GM12875 (cell line): ENCODE measurements around the gene SPTBN5.

Source experiments
- H3K4me3 ChIP-seq: one replicate; pipeline ENCODE4 v1.5.1; 2011; ENCODE audit warnings: low read depth, low read length, control low read depth
- TF ChIP-seq, protein P1 (sequence below): IDR thresholded peaks from 2 replicates; pipeline ENCODE4 v1.5.1; 2011; ENCODE audit warnings: low read depth, mild to moderate bottlenecking, control low read depth, inconsistent platforms, low read length, moderate library complexity, borderline replicate concordance; ENCODE audit not compliant: insufficient read depth

The SPTBN5 gene

GRCh38 chr15:41825572-41826535 lies 68.0 kb downstream of the SPTBN5 start:
- TF ChIP-seq, protein P1, sequence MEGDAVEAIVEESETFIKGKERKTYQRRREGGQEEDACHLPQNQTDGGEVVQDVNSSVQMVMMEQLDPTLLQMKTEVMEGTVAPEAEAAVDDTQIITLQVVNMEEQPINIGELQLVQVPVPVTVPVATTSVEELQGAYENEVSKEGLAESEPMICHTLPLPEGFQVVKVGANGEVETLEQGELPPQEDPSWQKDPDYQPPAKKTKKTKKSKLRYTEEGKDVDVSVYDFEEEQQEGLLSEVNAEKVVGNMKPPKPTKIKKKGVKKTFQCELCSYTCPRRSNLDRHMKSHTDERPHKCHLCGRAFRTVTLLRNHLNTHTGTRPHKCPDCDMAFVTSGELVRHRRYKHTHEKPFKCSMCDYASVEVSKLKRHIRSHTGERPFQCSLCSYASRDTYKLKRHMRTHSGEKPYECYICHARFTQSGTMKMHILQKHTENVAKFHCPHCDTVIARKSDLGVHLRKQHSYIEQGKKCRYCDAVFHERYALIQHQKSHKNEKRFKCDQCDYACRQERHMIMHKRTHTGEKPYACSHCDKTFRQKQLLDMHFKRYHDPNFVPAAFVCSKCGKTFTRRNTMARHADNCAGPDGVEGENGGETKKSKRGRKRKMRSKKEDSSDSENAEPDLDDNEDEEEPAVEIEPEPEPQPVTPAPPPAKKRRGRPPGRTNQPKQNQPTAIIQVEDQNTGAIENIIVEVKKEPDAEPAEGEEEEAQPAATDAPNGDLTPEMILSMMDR: no peak
- H3K4me3 ChIP-seq: no peak overlapping the region

DNA sequence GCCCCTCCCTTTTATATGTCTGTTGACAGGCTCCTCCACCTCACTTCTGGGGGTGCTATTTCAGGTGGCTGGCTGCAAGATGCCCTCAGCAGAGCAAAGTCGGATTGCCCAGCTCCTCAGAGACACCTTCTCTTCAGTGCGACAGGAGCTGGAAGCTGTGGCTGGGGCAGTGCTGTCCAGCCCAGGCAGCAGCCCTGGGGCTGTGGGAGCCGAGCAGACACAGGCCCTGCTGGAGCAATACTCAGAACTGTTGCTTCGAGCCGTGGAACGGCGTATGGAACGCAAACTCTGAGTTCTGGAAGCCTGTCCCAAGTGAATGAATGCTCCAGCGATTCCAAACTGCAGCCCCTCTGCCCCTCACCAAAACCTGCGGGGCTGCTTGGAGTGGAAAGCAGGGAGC lies 68.7 kb downstream of the SPTBN5 start:
- TF ChIP-seq, protein P1: no peak

DNA sequence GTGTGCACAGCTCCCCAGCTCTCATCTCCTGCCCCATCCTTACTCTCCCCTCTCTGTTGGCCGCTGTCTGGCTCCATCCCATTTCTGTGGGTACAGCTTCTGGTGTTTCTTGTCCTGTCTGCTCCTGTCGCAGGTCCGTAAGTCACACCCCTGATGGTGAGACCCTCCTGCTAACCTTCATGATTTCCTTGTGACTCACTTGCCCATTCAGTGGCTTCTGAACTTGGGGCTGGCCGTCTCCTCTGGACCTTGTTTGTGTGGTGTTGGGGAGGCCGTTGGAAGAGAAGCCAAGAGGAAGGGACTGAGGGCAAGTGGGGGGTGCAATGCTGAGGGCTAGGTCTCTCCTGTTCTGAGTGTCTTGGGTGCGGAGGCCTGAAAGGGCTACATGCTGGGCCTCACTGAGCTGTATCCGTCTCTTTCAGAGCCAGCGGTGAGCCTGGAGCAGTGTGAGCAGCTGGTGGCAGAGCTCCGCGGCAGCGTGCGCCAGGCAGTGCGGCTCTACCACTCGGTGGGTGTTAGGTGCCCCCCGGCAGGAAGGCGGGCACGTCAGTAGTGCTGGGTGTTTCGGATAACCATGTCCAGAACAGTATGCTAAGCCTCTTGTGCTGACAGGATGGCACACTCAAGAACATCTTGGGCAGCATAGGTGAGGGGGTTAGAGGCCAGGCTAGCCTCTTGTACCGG lies 69.6 kb downstream of the SPTBN5 start:
- TF ChIP-seq, protein P1: no peak
- H3K4me3 ChIP-seq: no peak overlapping the region

More for the DNA sequence above, 68.7 kb downstream of the SPTBN5 start:
- H3K4me3 ChIP-seq: no peak overlapping the region

DNA sequence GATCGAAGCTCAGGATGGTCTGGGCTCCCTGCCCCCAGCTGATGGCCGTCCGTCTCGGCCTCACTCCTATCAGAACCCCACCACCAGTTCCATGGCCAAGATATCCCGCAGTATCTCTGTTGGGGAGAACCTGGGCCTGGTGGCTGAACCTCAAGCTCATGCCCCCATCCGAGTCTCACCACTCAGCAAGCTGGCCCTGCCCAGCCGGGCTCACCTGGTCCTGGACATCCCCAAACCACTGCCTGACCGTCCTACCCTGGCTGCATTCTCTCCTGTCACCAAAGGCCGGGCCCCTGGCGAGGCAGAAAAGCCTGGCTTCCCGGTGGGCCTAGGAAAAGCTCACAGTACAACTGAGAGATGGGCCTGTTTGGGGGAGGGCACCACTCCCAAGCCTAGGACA lies 70.4 kb downstream of the SPTBN5 start:
- TF ChIP-seq, protein P1: no peak

GRCh38 chr15:41822957-41823356 lies 70.9 kb downstream of the SPTBN5 start:
- TF ChIP-seq, protein P1: no peak
- no peak overlapping the region for H3K4me3 ChIP-seq

More for the DNA sequence above, 70.4 kb downstream of the SPTBN5 start:
- H3K4me3 ChIP-seq: no peak overlapping the region

DNA sequence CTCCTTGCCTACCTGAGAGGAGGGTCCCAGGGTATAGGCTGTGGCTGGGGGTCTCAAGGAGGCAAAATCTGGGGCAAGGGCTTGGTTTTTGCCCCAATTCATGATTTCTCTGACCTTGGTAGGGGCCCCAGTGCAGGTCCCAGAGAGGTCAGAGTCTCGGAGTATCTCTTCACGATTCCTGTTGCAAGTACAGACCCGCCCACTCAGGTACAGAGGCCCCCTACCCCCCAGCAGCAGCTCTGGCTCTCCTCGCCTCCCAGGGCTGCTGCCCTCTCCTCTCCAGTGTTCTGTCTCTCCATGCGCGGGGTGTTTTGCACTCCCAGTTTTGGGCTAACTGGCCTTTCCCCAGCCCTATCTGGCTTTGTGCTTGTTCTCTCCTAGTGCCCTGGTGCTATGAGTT lies 71.4 kb downstream of the SPTBN5 start:
- TF ChIP-seq, protein P1: no peak

DNA sequence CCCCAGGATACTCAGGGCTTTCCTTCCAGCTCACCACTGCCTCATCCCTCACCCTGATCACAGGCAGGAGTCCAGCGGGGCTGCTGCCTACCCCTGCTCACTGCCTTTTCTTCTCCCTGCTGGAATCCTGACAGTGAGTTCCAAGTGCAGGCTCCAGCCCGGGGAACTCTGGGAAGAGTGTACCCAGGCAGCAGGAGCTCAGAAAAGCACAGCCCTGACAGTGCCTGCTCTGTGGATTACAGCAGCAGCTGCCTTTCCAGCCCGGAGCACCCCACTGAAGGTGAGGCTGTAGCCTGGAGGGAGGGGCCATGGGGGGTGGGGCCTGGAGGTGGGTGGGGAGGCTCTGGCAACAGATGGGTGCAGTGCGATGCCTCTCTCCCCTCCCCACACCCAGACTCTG lies 72.0 kb downstream of the SPTBN5 start:
- TF ChIP-seq, protein P1: no peak
- H3K4me3 ChIP-seq: no peak overlapping the region

More for the DNA sequence above, 71.4 kb downstream of the SPTBN5 start:
- H3K4me3 ChIP-seq: no peak overlapping the region
